Measurements from ENCODE around the gene SPAM1.

- TF ChIP-seq POLR2A (IDR thresholded peaks at IDR 0.05): no peak
- TF ChIP-seq CTCF (IDR thresholded peaks at IDR 0.05): no peak
Measured at GRCh38 chr7:123999703-124000102, 74.7 kb downstream of the SPAM1 start.
